SK-N-SH treated with all-trans-retinoic acid at 6 μM for 48 hours (cell line): ENCODE measurements around the gene ELF3.

Experiments
- ATAC-seq: fragments of 200-7000 bp; cut with Tn5 transposase; 3 replicates; pipeline ENCODE4 v1.9.1; 2020; ENCODE audit warnings: mild to moderate bottlenecking, moderate library complexity
- CREB5 ChIP-seq: fragments of 250-450 bp; sonication (Bioruptor Pico); IDR thresholded peaks from 2 replicates; pipeline ENCODE4 v1.5.1; 2020; ENCODE audit warnings: low read depth, mild to moderate bottlenecking, moderate library complexity
- CSDC2 ChIP-seq: fragments of 250-450 bp; sonication (Bioruptor Pico); IDR thresholded peaks from 2 replicates; pipeline ENCODE4 v1.5.0; 2020; ENCODE audit warnings: mild to moderate bottlenecking, moderate library complexity
- CSRNP3 ChIP-seq: fragments of 250-450 bp; sonication (Bioruptor Pico); IDR thresholded peaks from 2 replicates; pipeline ENCODE4 v1.5.1; 2021; ENCODE audit warnings: mild to moderate bottlenecking, moderate library complexity
- ESRRG ChIP-seq: fragments of 250-450 bp; sonication (Bioruptor Pico); IDR thresholded peaks from 2 replicates; pipeline ENCODE4 v1.6.1; 2021; ENCODE audit warnings: mild to moderate bottlenecking
- OSR1 ChIP-seq: fragments of 250-450 bp; sonication (Bioruptor Pico); IDR thresholded peaks from 2 replicates; pipeline ENCODE4 v1.8.0; 2022; ENCODE audit warnings: moderate library complexity, mild to moderate bottlenecking, inconsistent platforms
- PATZ1 ChIP-seq: fragments of 250-450 bp; sonication (Bioruptor Pico); IDR thresholded peaks from 2 replicates; pipeline ENCODE4 v1.8.0; 2020; ENCODE audit warnings: mild to moderate bottlenecking, moderate library complexity, borderline replicate concordance
- POU6F1 ChIP-seq: fragments of 250-450 bp; sonication (Bioruptor Pico); IDR thresholded peaks from 2 replicates; pipeline ENCODE4 v1.8.0; 2021; ENCODE audit warnings: low read depth, mild to moderate bottlenecking, moderate library complexity, borderline replicate concordance
- PPARA ChIP-seq: fragments of 250-450 bp; sonication (Bioruptor Pico); IDR thresholded peaks from 2 replicates; pipeline ENCODE4 v1.5.0; 2020; ENCODE audit warnings: mild to moderate bottlenecking, borderline replicate concordance
- RARB ChIP-seq: fragments of 250-450 bp; sonication (Bioruptor Pico); IDR thresholded peaks from 2 replicates; pipeline ENCODE4 v1.8.0; 2021; ENCODE audit warnings: mild to moderate bottlenecking, moderate library complexity
- SNAI2 ChIP-seq: fragments of 250-450 bp; sonication (Bioruptor Pico); IDR thresholded peaks from 2 replicates; pipeline ENCODE4 v1.5.0; 2020; ENCODE audit warnings: mild to moderate bottlenecking, moderate library complexity
- TOX ChIP-seq: fragments of 250-450 bp; sonication (Bioruptor Pico); IDR thresholded peaks from 2 replicates; pipeline ENCODE4 v1.8.0; 2021; ENCODE audit warnings: mild to moderate bottlenecking, moderate library complexity, borderline replicate concordance
- TSHZ2 ChIP-seq: fragments of 250-450 bp; sonication (Bioruptor Pico); IDR thresholded peaks from 2 replicates; pipeline ENCODE4 v1.5.0; 2020; ENCODE audit warnings: mild to moderate bottlenecking, moderate library complexity

Gene ELF3

GRCh38 chr1:201990427-201990826 lies 20.0 kb upstream of the ELF3 start:
- TF ChIP-seq CSRNP3 (CRISPR knock-in tag) = no peak
- TF ChIP-seq TSHZ2 (CRISPR knock-in tag) = peak; percentile 57; the same call in 1 of the 2 replicates
- no peak for TF ChIP-seq OSR1 (CRISPR knock-in tag)
- ATAC-seq = peak; percentile 21; the same call in 1 of the 3 replicates

GRCh38 chr1:201999625-202000238 lies 10.7 kb upstream of the ELF3 start:
- peak; percentile 83 for ATAC-seq
- TF ChIP-seq RARB (CRISPR knock-in tag) (no peak), POU6F1 (CRISPR knock-in tag) (no peak), PPARA (CRISPR knock-in tag) (no peak), ESRRG (CRISPR knock-in tag) (no peak), TSHZ2 (CRISPR knock-in tag) (no peak), TOX (CRISPR knock-in tag) (no peak)
- TF ChIP-seq, all 23 proteins: peak for 0

- no peak for ATAC-seq
- TF ChIP-seq SNAI2 (no peak), CREB5 (CRISPR knock-in tag) (no peak), ESRRG (CRISPR knock-in tag) (no peak), CSDC2 (CRISPR knock-in tag) (no peak), PATZ1 (CRISPR knock-in tag) (no peak), TOX (CRISPR knock-in tag) (no peak), TSHZ2 (CRISPR knock-in tag) (no peak)
Measured at GRCh38 chr1:202002507-202002906, 7.9 kb upstream of the ELF3 start.
